GM23338 (cell line): ENCODE data around the gene CACNA1H.

Experiments
- CREB1 ChIP-seq: fragments of 250-450 bp; sonication (Bioruptor Pico); IDR thresholded peaks from 2 replicates; pipeline ENCODE4 v1.5.0; 2020; ENCODE audit warnings: low read depth, mild to moderate bottlenecking, moderate library complexity
- EZH2 ChIP-seq: fragments of 200-600 bp; sonication (generic); IDR thresholded peaks from one replicate; pipeline ENCODE4 v1.8.0; 2017; ENCODE audit warnings: antibody characterized with exemption, mild to moderate bottlenecking, low read depth; ENCODE audit not compliant: unreplicated experiment
- EZH2phosphoT487 ChIP-seq: fragments of 200-600 bp; sonication (generic); IDR thresholded peaks from one replicate; pipeline ENCODE4 v1.8.1; 2018; ENCODE audit warnings: antibody characterized with exemption; ENCODE audit not compliant: unreplicated experiment
- JUNB ChIP-seq: IDR thresholded peaks from one replicate; pipeline ENCODE4 v1.6.1; 2016; ENCODE audit warnings: antibody characterized with exemption; ENCODE audit not compliant: unreplicated experiment
- NANOG ChIP-seq: IDR thresholded peaks from 2 replicates; pipeline ENCODE4 v1.6.1; 2016; ENCODE audit warnings: antibody characterized with exemption, borderline replicate concordance
- POLR2AphosphoS5 ChIP-seq: IDR thresholded peaks from 2 replicates; pipeline ENCODE4 v1.6.1; 2016; ENCODE audit warnings: antibody characterized with exemption, low read depth
- STAT1 ChIP-seq: IDR thresholded peaks from one replicate; pipeline ENCODE4 v1.6.1; 2016; ENCODE audit warnings: antibody characterized with exemption; ENCODE audit not compliant: unreplicated experiment
- ZNF114 ChIP-seq: fragments of 250-450 bp; sonication (Bioruptor Pico); IDR thresholded peaks from 2 replicates; pipeline ENCODE4 v1.5.0; 2020; ENCODE audit warnings: mild to moderate bottlenecking, moderate library complexity
- TF ChIP-seq, protein P1 (sequence below): IDR thresholded peaks from one replicate; pipeline ENCODE4 v1.6.1; 2018; ENCODE audit warnings: antibody characterized with exemption; ENCODE audit not compliant: unreplicated experiment
- TF ChIP-seq, protein P2 (sequence below), 2 experiments: fragments of 200-600 bp in 1 of 2; sonication (generic) in 1 of 2; conservative IDR thresholded peaks; 2 replicates each; pipeline versions ENCODE4 v1.5.1 to v1.6.1; 2016 to 2017; ENCODE audit warnings: antibody characterized with exemption in 2 of 2, low read depth in 2 of 2, mild to moderate bottlenecking in 2 of 2, moderate library complexity in 1 of 2
- TF ChIP-seq, protein P3 (sequence below): IDR thresholded peaks from 2 replicates; pipeline ENCODE4 v1.6.1; 2016; ENCODE audit warnings: antibody characterized with exemption

DNA sequence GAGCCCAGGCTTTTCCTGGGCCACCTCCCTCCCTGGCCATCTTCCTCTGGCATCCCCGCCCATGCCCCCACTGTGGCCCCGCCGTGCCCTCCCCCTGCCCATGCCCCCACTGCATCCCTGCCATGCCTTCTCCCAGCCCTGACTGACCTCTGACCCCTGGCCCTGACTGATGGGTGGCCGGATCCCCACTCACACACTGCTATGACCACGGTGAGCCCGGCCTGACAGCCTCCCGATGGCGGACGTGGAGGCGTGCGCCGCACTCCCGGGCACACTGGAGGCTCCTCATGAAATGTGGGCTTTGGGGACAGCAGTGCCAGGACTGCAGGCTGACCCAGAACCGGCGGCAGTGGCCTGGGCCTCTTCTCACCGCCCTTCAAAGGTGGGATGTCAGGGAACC, 46.2 kb upstream of the CACNA1H start:
- TF ChIP-seq, protein P1, sequence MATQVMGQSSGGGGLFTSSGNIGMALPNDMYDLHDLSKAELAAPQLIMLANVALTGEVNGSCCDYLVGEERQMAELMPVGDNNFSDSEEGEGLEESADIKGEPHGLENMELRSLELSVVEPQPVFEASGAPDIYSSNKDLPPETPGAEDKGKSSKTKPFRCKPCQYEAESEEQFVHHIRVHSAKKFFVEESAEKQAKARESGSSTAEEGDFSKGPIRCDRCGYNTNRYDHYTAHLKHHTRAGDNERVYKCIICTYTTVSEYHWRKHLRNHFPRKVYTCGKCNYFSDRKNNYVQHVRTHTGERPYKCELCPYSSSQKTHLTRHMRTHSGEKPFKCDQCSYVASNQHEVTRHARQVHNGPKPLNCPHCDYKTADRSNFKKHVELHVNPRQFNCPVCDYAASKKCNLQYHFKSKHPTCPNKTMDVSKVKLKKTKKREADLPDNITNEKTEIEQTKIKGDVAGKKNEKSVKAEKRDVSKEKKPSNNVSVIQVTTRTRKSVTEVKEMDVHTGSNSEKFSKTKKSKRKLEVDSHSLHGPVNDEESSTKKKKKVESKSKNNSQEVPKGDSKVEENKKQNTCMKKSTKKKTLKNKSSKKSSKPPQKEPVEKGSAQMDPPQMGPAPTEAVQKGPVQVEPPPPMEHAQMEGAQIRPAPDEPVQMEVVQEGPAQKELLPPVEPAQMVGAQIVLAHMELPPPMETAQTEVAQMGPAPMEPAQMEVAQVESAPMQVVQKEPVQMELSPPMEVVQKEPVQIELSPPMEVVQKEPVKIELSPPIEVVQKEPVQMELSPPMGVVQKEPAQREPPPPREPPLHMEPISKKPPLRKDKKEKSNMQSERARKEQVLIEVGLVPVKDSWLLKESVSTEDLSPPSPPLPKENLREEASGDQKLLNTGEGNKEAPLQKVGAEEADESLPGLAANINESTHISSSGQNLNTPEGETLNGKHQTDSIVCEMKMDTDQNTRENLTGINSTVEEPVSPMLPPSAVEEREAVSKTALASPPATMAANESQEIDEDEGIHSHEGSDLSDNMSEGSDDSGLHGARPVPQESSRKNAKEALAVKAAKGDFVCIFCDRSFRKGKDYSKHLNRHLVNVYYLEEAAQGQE = no peak
- no peak for TF ChIP-seq EZH2
- TF ChIP-seq, protein P2, sequence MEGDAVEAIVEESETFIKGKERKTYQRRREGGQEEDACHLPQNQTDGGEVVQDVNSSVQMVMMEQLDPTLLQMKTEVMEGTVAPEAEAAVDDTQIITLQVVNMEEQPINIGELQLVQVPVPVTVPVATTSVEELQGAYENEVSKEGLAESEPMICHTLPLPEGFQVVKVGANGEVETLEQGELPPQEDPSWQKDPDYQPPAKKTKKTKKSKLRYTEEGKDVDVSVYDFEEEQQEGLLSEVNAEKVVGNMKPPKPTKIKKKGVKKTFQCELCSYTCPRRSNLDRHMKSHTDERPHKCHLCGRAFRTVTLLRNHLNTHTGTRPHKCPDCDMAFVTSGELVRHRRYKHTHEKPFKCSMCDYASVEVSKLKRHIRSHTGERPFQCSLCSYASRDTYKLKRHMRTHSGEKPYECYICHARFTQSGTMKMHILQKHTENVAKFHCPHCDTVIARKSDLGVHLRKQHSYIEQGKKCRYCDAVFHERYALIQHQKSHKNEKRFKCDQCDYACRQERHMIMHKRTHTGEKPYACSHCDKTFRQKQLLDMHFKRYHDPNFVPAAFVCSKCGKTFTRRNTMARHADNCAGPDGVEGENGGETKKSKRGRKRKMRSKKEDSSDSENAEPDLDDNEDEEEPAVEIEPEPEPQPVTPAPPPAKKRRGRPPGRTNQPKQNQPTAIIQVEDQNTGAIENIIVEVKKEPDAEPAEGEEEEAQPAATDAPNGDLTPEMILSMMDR (conservative IDR thresholded peaks at IDR 0.05; ENCODE audit: low read depth in 2 of 2) = no peak
- no peak for TF ChIP-seq ZNF114 (CRISPR knock-in tag)
- no peak for TF ChIP-seq EZH2phosphoT487
- TF ChIP-seq JUNB = no peak
- TF ChIP-seq STAT1 = no peak
- TF ChIP-seq, protein P3, sequence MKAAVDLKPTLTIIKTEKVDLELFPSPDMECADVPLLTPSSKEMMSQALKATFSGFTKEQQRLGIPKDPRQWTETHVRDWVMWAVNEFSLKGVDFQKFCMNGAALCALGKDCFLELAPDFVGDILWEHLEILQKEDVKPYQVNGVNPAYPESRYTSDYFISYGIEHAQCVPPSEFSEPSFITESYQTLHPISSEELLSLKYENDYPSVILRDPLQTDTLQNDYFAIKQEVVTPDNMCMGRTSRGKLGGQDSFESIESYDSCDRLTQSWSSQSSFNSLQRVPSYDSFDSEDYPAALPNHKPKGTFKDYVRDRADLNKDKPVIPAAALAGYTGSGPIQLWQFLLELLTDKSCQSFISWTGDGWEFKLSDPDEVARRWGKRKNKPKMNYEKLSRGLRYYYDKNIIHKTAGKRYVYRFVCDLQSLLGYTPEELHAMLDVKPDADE = no peak
- no peak for TF ChIP-seq POLR2AphosphoS5
- no peak for TF ChIP-seq CREB1 (CRISPR knock-in tag)
- no peak for TF ChIP-seq NANOG
